VCaP (cell line): ENCODE data around the gene IRF2.

Experiments
- H3K27ac ChIP-seq: fragments of 450-650 bp; 2 replicates; pipeline ENCODE4 v1.5.1; 2017
- TF ChIP-seq, protein P1 (sequence below): fragments of 450-650 bp; conservative IDR thresholded peaks from 2 replicates; pipeline ENCODE4 v1.5.1; 2017; ENCODE audit warnings: mild to moderate bottlenecking, moderate library complexity

Gene IRF2

DNA sequence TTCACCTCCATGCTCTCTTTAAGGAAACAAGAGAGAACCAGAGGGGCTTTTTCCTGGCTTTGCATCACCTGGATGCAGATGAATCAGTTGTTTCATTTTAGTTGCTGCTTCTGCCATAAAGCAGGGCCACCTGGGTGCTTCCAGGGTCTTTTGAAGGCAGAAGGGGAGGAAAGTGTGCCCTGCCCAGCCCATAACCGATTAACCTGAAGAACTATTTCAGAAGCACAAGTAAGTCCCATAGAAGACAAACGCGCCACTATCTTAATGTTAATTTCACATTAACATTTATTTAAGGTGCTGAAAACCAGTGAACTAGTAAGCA lies 32.1 kb downstream of the IRF2 start:
- no peak overlapping the region for H3K27ac ChIP-seq
- TF ChIP-seq, protein P1, sequence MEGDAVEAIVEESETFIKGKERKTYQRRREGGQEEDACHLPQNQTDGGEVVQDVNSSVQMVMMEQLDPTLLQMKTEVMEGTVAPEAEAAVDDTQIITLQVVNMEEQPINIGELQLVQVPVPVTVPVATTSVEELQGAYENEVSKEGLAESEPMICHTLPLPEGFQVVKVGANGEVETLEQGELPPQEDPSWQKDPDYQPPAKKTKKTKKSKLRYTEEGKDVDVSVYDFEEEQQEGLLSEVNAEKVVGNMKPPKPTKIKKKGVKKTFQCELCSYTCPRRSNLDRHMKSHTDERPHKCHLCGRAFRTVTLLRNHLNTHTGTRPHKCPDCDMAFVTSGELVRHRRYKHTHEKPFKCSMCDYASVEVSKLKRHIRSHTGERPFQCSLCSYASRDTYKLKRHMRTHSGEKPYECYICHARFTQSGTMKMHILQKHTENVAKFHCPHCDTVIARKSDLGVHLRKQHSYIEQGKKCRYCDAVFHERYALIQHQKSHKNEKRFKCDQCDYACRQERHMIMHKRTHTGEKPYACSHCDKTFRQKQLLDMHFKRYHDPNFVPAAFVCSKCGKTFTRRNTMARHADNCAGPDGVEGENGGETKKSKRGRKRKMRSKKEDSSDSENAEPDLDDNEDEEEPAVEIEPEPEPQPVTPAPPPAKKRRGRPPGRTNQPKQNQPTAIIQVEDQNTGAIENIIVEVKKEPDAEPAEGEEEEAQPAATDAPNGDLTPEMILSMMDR = no peak

DNA sequence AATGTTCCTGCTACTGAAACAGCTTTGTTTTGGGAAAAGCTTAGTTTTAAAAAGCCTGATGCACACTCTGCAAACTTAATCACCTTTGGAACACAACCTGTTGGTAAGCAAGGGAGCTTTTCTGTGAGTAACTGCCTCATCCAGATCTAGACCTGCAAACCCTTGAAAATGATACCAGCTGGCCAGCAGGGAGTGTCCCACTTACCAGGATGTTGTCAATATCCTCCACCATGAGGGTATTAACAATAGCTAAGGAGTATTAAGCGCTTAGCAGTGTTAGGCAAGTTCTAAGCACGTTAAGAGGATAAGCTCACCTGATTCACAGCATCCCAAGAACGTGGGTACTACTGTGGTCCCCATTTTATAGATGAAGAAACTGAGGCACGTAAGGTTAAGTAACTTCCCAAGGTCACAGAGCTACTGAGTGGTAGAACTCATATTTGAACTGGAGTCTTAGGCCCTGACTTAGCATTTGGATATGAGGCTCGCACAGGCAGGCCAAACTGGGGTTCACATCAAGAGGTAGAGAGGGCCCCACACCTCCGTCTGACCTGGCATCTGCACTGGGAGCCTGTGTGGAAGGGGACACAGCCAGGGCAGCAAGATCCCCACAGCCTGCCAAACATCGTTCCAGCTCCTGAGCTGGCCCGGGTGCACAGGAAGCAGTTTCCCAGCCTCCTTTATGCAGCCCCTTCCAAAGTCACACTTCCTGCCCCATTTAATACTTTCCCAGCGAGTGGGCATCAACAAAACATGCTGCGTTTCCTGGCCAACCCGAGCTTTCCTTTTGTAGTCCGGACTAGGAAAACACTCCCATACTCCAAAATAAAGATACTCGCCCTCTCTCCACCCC lies 32.7 kb downstream of the IRF2 start:
- TF ChIP-seq, protein P1 = no peak
- no peak overlapping the region for H3K27ac ChIP-seq

DNA sequence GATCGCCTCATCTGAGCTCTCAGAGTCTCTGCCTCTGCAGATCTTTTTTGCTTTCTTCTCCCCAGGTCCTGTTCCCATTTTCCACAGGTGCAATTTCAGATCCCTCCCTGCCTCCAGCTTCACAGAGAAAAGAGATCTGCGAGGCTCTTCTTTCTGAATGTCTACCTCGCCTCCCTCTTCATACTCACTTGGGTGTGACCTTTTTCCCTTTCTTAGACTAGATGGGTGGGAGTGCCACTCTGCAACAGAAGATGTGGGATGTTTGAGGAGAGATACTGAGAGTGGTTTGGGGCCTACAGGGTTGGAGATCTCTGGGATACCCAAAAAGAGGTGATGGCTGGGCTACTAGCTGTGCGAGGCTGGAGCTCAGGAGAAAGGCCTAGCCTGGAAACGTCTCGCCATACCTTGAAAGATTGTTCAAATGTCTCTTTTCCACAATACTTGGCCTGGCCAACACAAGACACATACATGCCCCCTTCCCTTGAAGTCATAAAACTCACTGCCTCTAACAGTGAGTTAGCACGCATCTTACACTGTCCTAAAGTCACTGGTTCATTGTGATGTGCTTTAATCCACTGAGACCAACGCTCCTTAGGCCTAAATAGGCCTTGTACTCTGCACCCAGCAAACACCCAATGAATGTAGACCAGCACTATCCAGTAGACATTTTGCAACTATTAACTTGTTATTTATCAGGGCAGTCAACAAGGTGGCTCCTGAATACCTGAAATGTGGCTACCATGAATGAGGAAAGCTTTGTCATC lies 33.6 kb downstream of the IRF2 start:
- TF ChIP-seq, protein P1 = no peak
- H3K27ac ChIP-seq = no peak overlapping the region

DNA sequence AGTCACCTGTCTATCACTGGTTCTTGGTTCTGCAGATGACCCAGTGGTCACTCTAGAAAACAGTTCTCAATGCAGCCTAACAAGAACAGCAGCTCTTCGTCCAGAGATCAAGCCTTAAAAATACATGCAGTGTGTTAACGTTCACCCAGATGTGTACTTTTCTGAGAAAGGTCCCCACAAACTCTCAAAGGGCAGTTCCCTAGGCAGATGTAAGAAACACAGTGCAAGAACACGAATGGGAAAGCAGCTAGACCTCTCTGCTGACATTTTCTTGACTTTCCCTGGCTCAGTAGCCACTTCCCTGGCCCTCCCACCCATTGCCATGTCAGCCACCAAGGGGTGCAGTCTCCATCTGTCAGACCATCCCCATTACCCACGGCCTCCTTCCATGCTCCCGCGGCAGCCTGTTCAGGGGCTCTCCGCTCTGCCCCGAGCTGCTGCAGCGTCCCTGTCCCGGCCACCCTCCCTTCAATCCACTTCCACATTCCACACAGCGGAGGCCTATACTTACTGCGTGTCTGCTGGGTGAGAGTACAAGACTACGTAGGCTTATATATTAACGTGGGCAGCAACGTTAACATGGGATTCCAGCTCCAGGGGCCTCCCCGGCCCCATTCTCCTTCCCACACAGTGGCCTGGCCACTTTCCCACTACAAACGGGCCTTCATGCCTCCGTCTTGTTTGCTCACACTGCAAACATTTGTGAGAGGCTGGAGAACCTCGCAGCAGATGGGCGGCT lies 34.3 kb downstream of the IRF2 start:
- H3K27ac ChIP-seq = no peak overlapping the region

DNA sequence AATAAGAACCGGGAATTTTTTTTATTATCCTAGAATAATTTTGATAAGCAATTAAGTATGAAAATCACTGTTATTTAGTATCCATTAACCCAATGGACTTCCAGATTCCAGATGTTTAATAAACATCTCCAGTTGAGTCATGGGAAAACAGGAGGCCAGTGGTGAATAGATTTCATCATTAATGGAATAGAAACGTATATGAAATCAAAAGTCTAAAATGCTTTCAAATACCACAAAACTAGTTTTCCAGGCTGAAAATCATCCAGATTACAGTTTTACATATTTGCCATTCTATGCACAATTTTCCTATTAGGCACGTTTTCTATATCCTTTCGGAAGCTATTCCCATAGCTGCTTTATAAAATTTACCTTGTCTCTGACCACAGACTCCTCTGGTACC lies 35.0 kb downstream of the IRF2 start:
- TF ChIP-seq, protein P1 = no peak
- H3K27ac ChIP-seq = no peak overlapping the region

More for the DNA sequence above, 34.3 kb downstream of the IRF2 start:
- TF ChIP-seq, protein P1 = no peak

DNA sequence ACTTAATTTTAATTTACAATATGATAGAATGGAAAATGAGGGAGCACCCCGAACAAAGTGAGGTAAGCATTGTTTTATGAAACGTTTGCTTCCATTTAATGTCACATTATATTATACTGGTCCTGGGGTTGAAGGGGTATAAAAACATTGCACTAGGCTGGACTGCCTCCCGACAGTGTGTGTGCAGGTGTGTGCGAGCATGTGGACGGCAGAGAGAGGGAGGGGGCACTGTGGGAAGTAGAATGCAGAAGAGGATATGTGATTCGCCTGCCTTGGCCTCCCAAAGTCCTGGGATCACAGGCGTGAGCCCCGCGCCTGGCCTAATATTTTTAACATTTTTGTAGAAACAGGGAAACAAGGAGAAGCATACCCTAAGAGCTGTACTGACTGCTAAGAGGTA lies 36.0 kb downstream of the IRF2 start:
- 0 out of 2 replicates have a peak overlapping the region, but pooled peaks have one; percentile 9 for H3K27ac ChIP-seq
- TF ChIP-seq, protein P1 = no peak
